Heart right ventricle (tissue), 16 donors: ENCODE results near the gene RALA. TPM values are rescaled to one million over a fixed set of nuclear protein-coding genes. Genes with fewer than 3 reads are reported as not detected.
"Not testable (repeated sequence)": the region's sequence is repeated elsewhere in the genome, so short reads cannot be mapped to it uniquely, and the experiment has no call there.

Experiments
- ATAC-seq, 8 donors: fragments of 200-7000 bp; cut with Tn5 transposase; one replicate each; pipeline ENCODE4 v1.9.1; 2020; ENCODE audit warnings: mild to moderate bottlenecking in 8 of 8, moderate library complexity in 8 of 8, moderate number of reproducible peaks in 1 of 8
- DNase-seq, 2 donors: peaks; one replicate each; pipeline ENCODE4 v3.0.0-alpha.2; 2020
- H3K27ac ChIP-seq, 10 donors: fragments of 200-600 bp; sonication (generic) in 2 of 10; one replicate each; pipeline versions ENCODE4 v1.5.0 to v1.8.0; 2020 to 2022; ENCODE audit warnings: mild to moderate bottlenecking in 3 of 10
- H3K27me3 ChIP-seq, 7 donors: fragments of 200-600 bp; one replicate each; pipeline ENCODE4 v1.8.0; 2021 to 2022; ENCODE audit warnings: mild to moderate bottlenecking in 2 of 7
- H3K36me3 ChIP-seq, 9 donors: fragments of 200-600 bp; sonication (generic) in 1 of 9; one replicate each; pipeline versions ENCODE4 v1.5.0 to v1.8.0; 2020 to 2022; ENCODE audit warnings: mild to moderate bottlenecking in 2 of 9
- H3K4me1 ChIP-seq, 9 donors: fragments of 200-600 bp; sonication (generic) in 1 of 9; one replicate each; pipeline versions ENCODE4 v1.5.0 to v1.8.0; 2020 to 2022; ENCODE audit warnings: mild to moderate bottlenecking in 4 of 9
- H3K4me3 ChIP-seq, 10 donors: fragments of 200-600 bp; sonication (generic) in 2 of 10; one replicate each; pipeline versions ENCODE4 v1.5.0 to v1.8.0; 2020 to 2022; ENCODE audit warnings: mild to moderate bottlenecking in 7 of 10, moderate library complexity in 2 of 10
- H3K9me3 ChIP-seq, 11 donors: fragments of 200-600 bp in 10 of 11; sonication (generic) in 2 of 11; one replicate each; pipeline versions ENCODE4 v1.5.0 to v1.8.0; 2013 to 2022; ENCODE audit warnings: mild to moderate bottlenecking in 2 of 11, control low read depth in 1 of 11, moderate library complexity in 1 of 11
- WGBS, 2 donors: extraction: QIAGEN DNeasy Blood & Tissue Kit; methylation state at CpG; one replicate each; pipeline ENCODE4 v1.1.7; 2013; ENCODE audit warnings: inconsistent platforms in 1 of 2; 5-methylcytosine and 5-hydroxymethylcytosine counted together
- intact Hi-C, 10 donors: fragments of 100-400 bp; cut with DNase I; formaldehyde crosslinking; loops; one replicate each; pipeline versions ENCODE4 v1.11.1 to v1.14.2; 2022
- polyA plus RNA-seq, 2 donors: library from polyadenylated mRNA; stranded (reverse); fragments of 200-250 nt; gene quantifications; one replicate each; pipeline ENCODE4 v1.2.3, GENCODE V29; 2013
- total RNA-seq, 10 donors: library from RNA; stranded (reverse); fragmentation: NEBNext Ultra II Directional in 3 of 10; extraction: Animal tissue kit (Norgen Biotek cat#: 25700) in 3 of 10; gene quantifications; one replicate each; pipeline versions ENCODE4 v1.2.1 to v1.2.4, GENCODE V29; 2021 to 2023
- TF ChIP-seq, protein P1 (sequence below), 9 donors: fragments of 200-600 bp; sonication (generic) in 2 of 9; IDR thresholded peaks; one replicate each; pipeline versions ENCODE4 v1.5.0 to v1.8.0; 2021 to 2022; ENCODE audit warnings: antibody characterized with exemption in 9 of 9, mild to moderate bottlenecking in 5 of 9, moderate library complexity in 1 of 9
- donor health status: Arrhythmogenic right ventricular cardiomyopathy.
- donor health status: ischemic (EF 13 %, LVEDD 7.1; RV severe dilation, severe dysfunction).
- donor health status: healthy with polysubstance abuse.
- donor health status: DM: no; HTN: yes; CAD: no.
- donor health status: DM: no; HTN: no; CAD: no.
- donor health status: ischemic (EF 25% LVEDD 6.9; RV normal size, moderate dysfunction).
- donor health status: ischemic (EF 25% LVEDD 5.7; RV mildly dilated, moderate dysfunction).
- donor health status: healthy.
- donor health status: DM: yes; HTN: yes; CAD: no.
- donor health status: Ischemic cardiomyopathy.
- donor health status: ischemic (EF 35%, LVEDD 5.7; RV mildly dilated, moderate dysfunction).
- donor health status: nonischemic (EF 11% LVEDD 7.7; RV severe dilation, severe dysfunction).
- donor health status: DM: yes; HTN: yes; CAD: no.
- donor health status: PGD.
- donor health status: ischemic (EF 29% LVEDD 5.4; RV normal size, mild dysfunction).
- donor health status: nonischemic (EF 23%, LVEDD 6.1; RV moderate dilation, normal function).

The RALA gene
- total and polyA plus RNA-seq, 12 donors = 15.2 to 32.7 (median 21.6) TPM

DNA sequence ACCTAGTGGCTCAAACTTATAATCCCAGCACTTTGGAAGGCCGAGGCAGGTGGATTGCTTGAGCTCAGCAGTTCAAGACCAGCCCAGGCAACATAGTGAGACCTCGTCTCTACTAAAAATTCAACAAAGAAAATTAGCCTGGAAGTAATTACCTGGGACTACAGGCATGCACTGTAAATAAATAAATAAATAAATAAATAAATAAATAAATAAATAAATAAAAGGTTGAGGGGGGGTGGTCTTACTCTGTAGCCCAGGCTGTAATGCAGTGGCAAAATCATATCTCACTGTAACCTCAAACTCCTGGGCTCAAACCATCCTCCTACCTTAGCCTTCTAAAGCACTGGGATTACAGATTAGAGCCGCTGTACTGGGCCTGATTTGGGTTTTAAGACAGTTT is 50.5 kb downstream of the RALA start:
- intact Hi-C loops = loop anchor here in 2 of 10 donors (10.0 kb wide), 1 partner anchor 49 kb away; the partner anchor contains the start of gene RALA (in 2 of the 2)
- peaks cover 0 to 4% (median 0%) of the 10 kb centered on the region in 11 donors for H3K9me3 ChIP-seq
- H3K27me3 ChIP-seq = no peaks in the 10 kb centered on the region
- H3K36me3 ChIP-seq = no peaks in the 10 kb centered on the region
- no peak overlapping the region for H3K4me3 ChIP-seq
- WGBS, 2 donors = 95 to 97% methylated on average over 3 of the region's 3 CpGs
- H3K4me1 ChIP-seq = peaks cover 0 to 53% (median 28%) of the 10 kb centered on the region in 9 donors
- no peak for DNase-seq
- TF ChIP-seq, protein P1, sequence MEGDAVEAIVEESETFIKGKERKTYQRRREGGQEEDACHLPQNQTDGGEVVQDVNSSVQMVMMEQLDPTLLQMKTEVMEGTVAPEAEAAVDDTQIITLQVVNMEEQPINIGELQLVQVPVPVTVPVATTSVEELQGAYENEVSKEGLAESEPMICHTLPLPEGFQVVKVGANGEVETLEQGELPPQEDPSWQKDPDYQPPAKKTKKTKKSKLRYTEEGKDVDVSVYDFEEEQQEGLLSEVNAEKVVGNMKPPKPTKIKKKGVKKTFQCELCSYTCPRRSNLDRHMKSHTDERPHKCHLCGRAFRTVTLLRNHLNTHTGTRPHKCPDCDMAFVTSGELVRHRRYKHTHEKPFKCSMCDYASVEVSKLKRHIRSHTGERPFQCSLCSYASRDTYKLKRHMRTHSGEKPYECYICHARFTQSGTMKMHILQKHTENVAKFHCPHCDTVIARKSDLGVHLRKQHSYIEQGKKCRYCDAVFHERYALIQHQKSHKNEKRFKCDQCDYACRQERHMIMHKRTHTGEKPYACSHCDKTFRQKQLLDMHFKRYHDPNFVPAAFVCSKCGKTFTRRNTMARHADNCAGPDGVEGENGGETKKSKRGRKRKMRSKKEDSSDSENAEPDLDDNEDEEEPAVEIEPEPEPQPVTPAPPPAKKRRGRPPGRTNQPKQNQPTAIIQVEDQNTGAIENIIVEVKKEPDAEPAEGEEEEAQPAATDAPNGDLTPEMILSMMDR (IDR thresholded peaks at IDR 0.05) = no peak
- H3K27ac ChIP-seq = peak overlapping the region in 5 of 10 donors; percentile 28 to 54 (median 42)
- ATAC-seq = no peak

DNA sequence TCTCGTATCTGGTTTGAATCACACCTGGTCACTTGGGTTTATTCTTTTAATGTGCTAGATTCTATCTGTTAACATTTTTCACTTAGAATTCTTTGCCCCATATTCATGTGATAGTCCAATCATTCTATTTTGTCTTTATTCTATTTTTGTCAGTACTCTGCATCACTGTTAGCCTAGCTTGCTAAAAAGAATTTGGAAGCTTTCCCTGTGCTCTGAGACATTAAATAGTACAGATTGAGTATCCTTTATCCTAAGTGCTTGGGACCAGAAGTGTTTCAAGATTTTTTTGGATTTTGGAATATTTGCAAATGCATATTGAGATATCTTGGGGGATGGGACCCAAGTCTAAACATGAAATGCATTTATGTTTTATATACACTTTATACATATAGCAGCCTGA is 51.0 kb downstream of the RALA start:
- Histone ChIP-seq H3K9me3 (peaks cover 0 to 4% (median 0%) of the 10 kb centered on the region in 11 donors), H3K4me1 (peaks cover 0 to 59% (median 32%) of the 10 kb centered on the region in 9 donors), H3K36me3 (no peaks in the 10 kb centered on the region), H3K27ac (peak overlapping the region in 6 of 10 donors; percentile 26 to 54 (median 42)), H3K4me3 (no peak overlapping the region), H3K27me3 (no peaks in the 10 kb centered on the region)
- 37 to 55% methylated on average over 1 of the region's 1 CpG for WGBS, 2 donors
- intact Hi-C loops = loop anchor here in 2 of 10 donors (10.0 kb wide), 1 partner anchor 50 kb away; the partner anchor contains the start of gene RALA (in 2 of the 2)
- ATAC-seq (peak in 5 of 8 donors; percentile 53 to 85 (median 74)), DNase-seq (no peak)
- TF ChIP-seq, protein P1 (IDR thresholded peaks at IDR 0.05) = no peak

DNA sequence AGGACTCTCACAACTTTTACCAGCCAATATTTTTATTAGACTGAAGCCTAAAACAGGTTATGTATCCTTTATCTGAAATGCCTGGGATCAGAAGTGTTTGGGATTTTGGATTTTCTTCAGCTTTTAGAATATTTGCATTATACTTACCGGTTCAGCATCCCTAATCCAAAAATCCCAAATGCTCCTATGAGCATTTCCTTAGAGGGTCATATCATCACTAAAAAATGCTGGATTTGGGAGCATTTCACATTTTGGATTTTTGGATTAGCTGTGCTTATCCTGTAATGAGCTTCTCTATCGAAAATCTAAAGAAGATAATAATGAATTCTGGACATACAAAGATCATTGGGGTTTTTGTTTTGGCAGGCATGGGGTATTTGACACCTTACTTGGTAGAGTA is 53.0 kb downstream of the RALA start:
- 75% methylated on average over 2 of the region's 2 CpGs for WGBS, 2 donors
- ATAC-seq = no peak
- Histone ChIP-seq H3K4me1 (peaks cover 0 to 62% (median 33%) of the 10 kb centered on the region in 9 donors), H3K9me3 (peaks cover 0 to 4% (median 0%) of the 10 kb centered on the region in 11 donors), H3K27me3 (no peaks in the 10 kb centered on the region), H3K4me3 (no peak overlapping the region), H3K27ac (peak overlapping the region in 1 of 10 donors; percentile 17), H3K36me3 (no peaks in the 10 kb centered on the region)
- intact Hi-C loops = loop anchor here in 2 of 10 donors (10.0 kb wide), 1 partner anchor 52 kb away; the partner anchor contains the start of gene RALA (in 2 of the 2)
- TF ChIP-seq, protein P1 (IDR thresholded peaks at IDR 0.05) = no peak
- DNase-seq = no peak

DNA sequence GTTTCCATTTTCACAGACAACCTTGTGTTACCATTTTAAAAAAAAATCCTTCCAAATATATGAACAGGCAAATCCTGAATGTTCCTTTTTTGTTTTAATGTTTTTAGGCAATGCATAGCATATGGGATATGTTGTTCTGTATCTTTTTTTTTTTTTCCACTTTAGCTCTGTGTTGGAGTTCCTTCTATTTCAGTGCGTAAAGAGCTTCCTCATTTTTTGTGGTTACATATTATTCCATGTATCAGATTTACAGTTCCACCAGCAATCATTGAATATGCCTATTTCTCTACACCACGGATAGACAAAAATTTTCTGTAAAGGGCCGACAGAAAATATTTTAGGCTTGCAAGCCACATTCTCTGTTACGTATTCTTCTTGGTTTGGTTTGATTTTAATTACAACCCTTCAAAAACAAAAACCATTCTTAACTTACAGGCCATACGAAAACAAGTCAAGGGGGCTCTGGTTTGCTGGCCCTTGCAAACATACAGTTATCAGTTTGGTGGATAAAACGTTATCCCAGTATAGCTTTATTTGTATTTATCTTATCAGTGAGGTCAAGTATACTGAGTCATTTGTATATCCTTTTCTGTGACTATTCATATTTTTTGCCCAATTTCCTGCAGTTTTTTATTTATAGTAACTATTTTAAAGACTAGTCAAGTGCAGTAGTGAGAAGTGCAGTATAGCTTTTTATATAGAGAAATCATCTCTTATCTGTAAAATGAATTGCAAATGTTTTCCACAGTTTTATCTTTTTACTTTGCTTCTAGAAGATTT is 55.7 kb downstream of the RALA start:
- DNase-seq (no peak), ATAC-seq (no peak)
- intact Hi-C loops = loop anchor here in 2 of 10 donors (10.0 kb wide), 1 partner anchor 54 kb away; the partner anchor contains the start of gene RALA (in 2 of the 2)
- Histone ChIP-seq H3K4me3 (no peak overlapping the region), H3K36me3 (no peaks in the 10 kb centered on the region), H3K4me1 (peaks cover 7 to 67% (median 47%) of the 10 kb centered on the region in 9 donors), H3K9me3 (peaks cover 0 to 4% (median 0%) of the 10 kb centered on the region in 11 donors), H3K27ac (no peak overlapping the region), H3K27me3 (no peaks in the 10 kb centered on the region)
- TF ChIP-seq, protein P1 (IDR thresholded peaks at IDR 0.05) = no peak
- 69 to 72% methylated on average over 6 of the region's 6 CpGs for WGBS, 2 donors

DNA sequence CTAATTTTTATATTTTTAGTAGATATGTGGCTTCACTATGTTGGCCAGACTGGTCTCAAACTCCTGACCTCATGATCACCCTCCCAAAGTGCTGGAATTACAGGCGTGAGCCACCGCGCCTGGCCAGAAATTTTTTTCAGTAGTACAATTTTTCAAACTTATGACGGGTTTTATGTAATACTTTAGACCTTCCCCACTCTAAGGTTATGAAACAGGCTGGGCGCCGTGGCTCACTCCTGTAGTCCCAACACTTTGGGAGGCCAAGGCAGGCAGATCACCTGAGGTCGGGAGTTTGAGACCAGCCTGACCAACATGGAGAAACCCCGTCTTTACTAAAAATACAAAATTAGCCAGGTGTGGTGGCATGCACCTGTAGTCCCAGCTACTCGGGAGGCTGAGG is 56.5 kb downstream of the RALA start:
- not testable (repeated sequence) for ATAC-seq, H3K27ac ChIP-seq, H3K4me3 ChIP-seq, H3K9me3 ChIP-seq, H3K27me3 ChIP-seq, DNase-seq, H3K36me3 ChIP-seq
- 89 to 96% methylated on average over 9 of the region's 9 CpGs for WGBS, 2 donors
- H3K4me1 ChIP-seq = peaks cover 10 to 67% (median 50%) of the 10 kb centered on the region in 9 donors
- intact Hi-C loops = loop anchor here in 4 of 10 donors (5.0 to 10.0 kb wide), 3 partner anchors 55 to 65 kb away; partner anchors contain the start of gene RALA (in 3 of the 4)
